Thyroid gland (tissue), 4 donors: ENCODE data around the gene DPP8. TPM values are rescaled to one million over a fixed set of nuclear protein-coding genes. Genes with fewer than 3 reads are reported as not detected.

Source experiments
- DNase-seq, 2 donors: peaks; one replicate each; pipeline ENCODE4 v3.0.0-alpha.2; 2019
- H3K27ac ChIP-seq, 3 donors: fragments of 200-600 bp; sonication (generic); 1 replicate in 2 of 3; 2 replicates in 1 of 3; pipeline ENCODE4 v1.5.1; 2016 to 2019; ENCODE audit warnings: mild to moderate bottlenecking in 1 of 3, moderate library complexity in 1 of 3
- H3K27me3 ChIP-seq: fragments of 200-600 bp; sonication (generic); one replicate; pipeline ENCODE4 v1.5.1; 2019
- H3K36me3 ChIP-seq, 2 donors: fragments of 200-600 bp; sonication (generic); one replicate each; pipeline ENCODE4 v1.5.1; 2016 to 2019
- H3K4me1 ChIP-seq, 2 donors: fragments of 200-600 bp; sonication (generic); one replicate each; pipeline ENCODE4 v1.5.1; 2017 to 2019
- H3K4me3 ChIP-seq, 3 donors: fragments of 200-600 bp; sonication (generic); replicated peaks in 1 of 3; 1 replicate in 2 of 3; 2 replicates in 1 of 3; pipeline ENCODE4 v1.5.1; 2016; ENCODE audit warnings: mild to moderate bottlenecking in 1 of 3
- H3K9me3 ChIP-seq: fragments of 200-600 bp; sonication (generic); one replicate; pipeline ENCODE4 v1.5.1; 2017
- CTCF ChIP-seq, 6 experiments: fragments of 200-600 bp in 3 of 6; fragments of 450-650 bp in 3 of 6; sonication (generic) in 3 of 6; IDR thresholded peaks; one replicate each; pipeline ENCODE4 v1.5.1; 2016 to 2019; ENCODE audit warnings: antibody characterized with exemption in 6 of 6, mild to moderate bottlenecking in 2 of 6, inconsistent platforms in 1 of 6, moderate library complexity in 1 of 6
- POLR2A ChIP-seq, 2 donors: fragments of 450-650 bp; IDR thresholded peaks; one replicate each; pipeline ENCODE4 v1.6.1; 2017; ENCODE audit warnings: antibody characterized with exemption in 2 of 2, mild to moderate bottlenecking in 2 of 2, moderate library complexity in 1 of 2
- WGBS, 2 donors: methylation state at CpG; one replicate each; pipeline ENCODE4 v1.1.5; 2017; 5-methylcytosine and 5-hydroxymethylcytosine counted together
- intact Hi-C: fragments of 100-400 bp; cut with DNase I; formaldehyde crosslinking; loops from one replicate; pipeline ENCODE4 v1.15.1; 2023
- total RNA-seq, 4 donors: library from RNA; depleted of rRNA; stranded (reverse); fragments of >200 nt; gene quantifications; one replicate each; pipeline ENCODE4 v1.2.3, GENCODE V29; 2016

Gene DPP8
- total RNA-seq, 4 donors from 2014 or later: 44.8 to 53.5 (median 52.3) TPM

- H3K27me3 ChIP-seq: no peaks in the 10 kb centered on the region
- no peaks in the 10 kb centered on the region for H3K4me1 ChIP-seq
- H3K36me3 ChIP-seq: no peaks in the 10 kb centered on the region
- no peak for TF ChIP-seq CTCF (IDR thresholded peaks at IDR 0.05)
- no peak for TF ChIP-seq POLR2A (IDR thresholded peaks at IDR 0.05)
- H3K27ac ChIP-seq: no peak overlapping the region
- no peak for DNase-seq
- WGBS, 2 donors: 81 to 89% methylated on average over 11 of the region's 11 CpGs
- no peak overlapping the region for H3K4me3 ChIP-seq
- no peaks in the 10 kb centered on the region for H3K9me3 ChIP-seq
- intact Hi-C loops: no loop called here
These were observed 83.3 kb downstream of the DPP8 start for GRCh38 chr15:65434201-65434600.

GRCh38 chr15:65431731-65432130 lies 85.8 kb downstream of the DPP8 start:
- TF ChIP-seq CTCF (IDR thresholded peaks at IDR 0.05): no peak
- no peak for TF ChIP-seq POLR2A (IDR thresholded peaks at IDR 0.05)
- intact Hi-C loops: no loop called here
- no peaks in the 10 kb centered on the region for H3K9me3 ChIP-seq
- H3K27ac ChIP-seq: no peak overlapping the region
- no peak for DNase-seq
- H3K4me1 ChIP-seq: no peaks in the 10 kb centered on the region
- no peak overlapping the region for H3K4me3 ChIP-seq
- H3K36me3 ChIP-seq: no peaks in the 10 kb centered on the region
- no peaks in the 10 kb centered on the region for H3K27me3 ChIP-seq

GRCh38 chr15:65426216-65426853 lies 91.2 kb downstream of the DPP8 start:
- no peak for DNase-seq
- intact Hi-C loops: no loop called here
- 74 to 75% methylated on average over 2 of the region's 2 CpGs for WGBS, 2 donors
- no peaks in the 10 kb centered on the region for H3K36me3 ChIP-seq
- H3K4me3 ChIP-seq: no peak overlapping the region
- H3K27me3 ChIP-seq: no peaks in the 10 kb centered on the region
- no peak for TF ChIP-seq CTCF (IDR thresholded peaks at IDR 0.05)
- TF ChIP-seq POLR2A (IDR thresholded peaks at IDR 0.05): no peak
- no peak overlapping the region for H3K27ac ChIP-seq
- H3K4me1 ChIP-seq: peaks cover 3 to 10% of the 10 kb centered on the region in 2 donors
- H3K9me3 ChIP-seq: no peaks in the 10 kb centered on the region

- H3K27ac ChIP-seq: no peak overlapping the region
- no peaks in the 10 kb centered on the region for H3K36me3 ChIP-seq
- H3K4me1 ChIP-seq: peaks cover 11 to 21% of the 10 kb centered on the region in 2 donors
- H3K4me3 ChIP-seq: no peak overlapping the region
- intact Hi-C loops: no loop called here
- TF ChIP-seq POLR2A (IDR thresholded peaks at IDR 0.05): no peak
- no peak for TF ChIP-seq CTCF (IDR thresholded peaks at IDR 0.05)
- H3K9me3 ChIP-seq: no peaks in the 10 kb centered on the region
- H3K27me3 ChIP-seq: no peaks in the 10 kb centered on the region
- WGBS, 2 donors: 87 to 89% methylated on average over 5 of the region's 5 CpGs
- DNase-seq: no peak
These were observed 92.8 kb downstream of the DPP8 start for GRCh38 chr15:65424683-65425082.

- TF ChIP-seq POLR2A (IDR thresholded peaks at IDR 0.05): no peak
- no peak for TF ChIP-seq CTCF (IDR thresholded peaks at IDR 0.05)
- WGBS, 2 donors: 90 to 92% methylated on average over 9 of the region's 9 CpGs
- Histone ChIP-seq H3K27ac (no peak overlapping the region), H3K4me1 (peaks cover 11 to 21% of the 10 kb centered on the region in 2 donors), H3K27me3 (no peaks in the 10 kb centered on the region), H3K4me3 (no peak overlapping the region), H3K36me3 (no peaks in the 10 kb centered on the region), H3K9me3 (no peaks in the 10 kb centered on the region)
- intact Hi-C loops: no loop called here
- DNase-seq: no peak
These were observed 93.4 kb downstream of the DPP8 start for GRCh38 chr15:65423976-65424679.
